GM19452 (cell line): Measurements from ENCODE around the gene OAT.

ENCODE experiments used
- ATAC-seq: cut with Tn5 transposase; IDR thresholded peaks from one replicate; pipeline ENCODE4 v1.9.1; 2021; ENCODE audit not compliant: unreplicated experiment

OAT gene

GRCh38 chr10:124403548-124403947, 15.2 kb downstream of the OAT start:
- ATAC-seq: peak; percentile 93

GRCh38 chr10:124402273-124402672, 16.4 kb downstream of the OAT start:
- ATAC-seq: no peak

GRCh38 chr10:124401633-124402032, 17.1 kb downstream of the OAT start:
- ATAC-seq: no peak

DNA sequence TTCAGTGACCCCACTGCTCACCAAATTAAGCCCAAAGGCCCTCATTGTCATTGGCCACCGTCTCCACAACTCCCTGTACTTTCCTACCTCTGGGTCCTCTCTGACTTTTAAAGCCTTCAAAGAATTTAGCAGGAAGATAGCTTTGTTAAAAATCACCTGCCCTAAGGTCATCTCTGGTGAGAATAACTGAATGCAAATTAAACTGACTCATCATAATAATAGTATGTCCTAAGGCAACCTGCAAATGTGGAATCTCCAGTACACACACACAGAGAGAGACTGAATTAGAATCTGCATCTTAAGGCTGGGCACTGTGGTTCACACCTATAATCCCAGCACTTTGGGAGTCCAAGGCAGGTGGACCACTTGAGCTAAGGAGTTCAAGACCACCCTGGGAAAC, 24.1 kb downstream of the OAT start:
- ATAC-seq: no peak

DNA sequence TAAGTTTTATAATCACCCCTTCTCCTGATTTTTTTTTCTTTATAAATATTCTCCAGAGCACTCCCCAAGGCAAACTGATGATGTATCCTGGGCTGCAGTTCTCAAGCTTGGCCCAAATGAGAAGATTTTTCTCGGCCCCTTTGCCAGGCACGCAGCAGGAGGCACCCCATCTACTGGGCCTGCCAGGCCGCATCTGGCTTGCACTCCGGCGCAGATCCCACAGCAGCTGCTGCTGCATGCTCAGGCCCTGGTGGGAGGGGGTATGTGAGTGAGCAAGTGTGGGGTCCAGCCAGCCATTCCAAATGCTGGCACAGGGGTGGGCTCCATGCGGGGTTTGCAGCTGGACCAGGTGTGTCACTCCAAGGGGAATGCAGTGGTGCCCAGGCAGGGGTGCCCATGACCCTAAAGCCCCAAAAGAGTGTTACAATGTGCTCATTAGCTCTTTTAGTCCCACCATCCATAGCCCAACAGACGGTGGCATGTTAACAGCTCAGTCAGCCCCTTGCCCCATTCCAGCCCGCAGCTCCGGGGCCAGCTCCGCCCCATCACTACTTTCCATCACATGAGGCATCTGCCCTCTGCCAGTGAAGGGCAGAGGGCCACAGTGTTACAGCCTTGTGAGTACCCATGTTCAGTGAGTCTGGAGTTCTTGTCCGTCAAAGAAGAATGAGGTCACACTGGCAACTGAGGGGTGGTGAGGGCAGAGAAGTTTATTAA, 25.9 kb downstream of the OAT start:
- no peak for ATAC-seq

DNA sequence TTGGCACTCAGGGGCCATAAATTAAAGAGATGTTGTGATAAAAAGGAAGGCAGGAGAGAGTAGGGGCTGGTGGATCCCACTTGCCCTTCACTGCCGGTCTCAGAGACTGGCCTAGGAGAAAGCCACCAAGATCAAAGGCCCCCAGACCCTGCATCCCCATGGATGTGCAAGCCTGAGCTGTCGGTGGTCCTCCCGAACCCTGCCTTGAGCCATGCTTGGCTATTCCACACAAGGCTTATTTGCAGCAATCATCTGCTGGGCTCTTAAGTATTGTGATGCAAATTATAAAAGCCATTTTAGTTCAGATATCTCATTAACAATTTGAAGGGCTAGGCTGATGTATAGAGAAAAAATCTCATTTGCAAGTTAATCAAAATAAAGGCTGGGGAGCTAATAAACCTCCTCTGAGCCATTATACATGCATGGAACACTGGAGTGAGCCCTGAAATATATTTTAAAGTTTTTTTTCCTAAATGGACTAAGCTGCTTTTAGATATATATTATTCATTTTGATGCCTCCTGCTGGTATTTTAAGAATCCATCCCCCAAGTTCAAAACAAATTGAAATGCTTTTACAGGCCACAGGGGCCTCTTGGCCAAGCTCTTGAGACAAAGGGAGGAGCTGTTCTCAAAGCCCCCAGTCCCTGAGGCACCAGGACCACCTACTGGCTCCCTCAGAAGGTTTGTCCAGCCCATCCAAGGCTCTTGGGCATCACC, 28.1 kb downstream of the OAT start:
- ATAC-seq: no peak

DNA sequence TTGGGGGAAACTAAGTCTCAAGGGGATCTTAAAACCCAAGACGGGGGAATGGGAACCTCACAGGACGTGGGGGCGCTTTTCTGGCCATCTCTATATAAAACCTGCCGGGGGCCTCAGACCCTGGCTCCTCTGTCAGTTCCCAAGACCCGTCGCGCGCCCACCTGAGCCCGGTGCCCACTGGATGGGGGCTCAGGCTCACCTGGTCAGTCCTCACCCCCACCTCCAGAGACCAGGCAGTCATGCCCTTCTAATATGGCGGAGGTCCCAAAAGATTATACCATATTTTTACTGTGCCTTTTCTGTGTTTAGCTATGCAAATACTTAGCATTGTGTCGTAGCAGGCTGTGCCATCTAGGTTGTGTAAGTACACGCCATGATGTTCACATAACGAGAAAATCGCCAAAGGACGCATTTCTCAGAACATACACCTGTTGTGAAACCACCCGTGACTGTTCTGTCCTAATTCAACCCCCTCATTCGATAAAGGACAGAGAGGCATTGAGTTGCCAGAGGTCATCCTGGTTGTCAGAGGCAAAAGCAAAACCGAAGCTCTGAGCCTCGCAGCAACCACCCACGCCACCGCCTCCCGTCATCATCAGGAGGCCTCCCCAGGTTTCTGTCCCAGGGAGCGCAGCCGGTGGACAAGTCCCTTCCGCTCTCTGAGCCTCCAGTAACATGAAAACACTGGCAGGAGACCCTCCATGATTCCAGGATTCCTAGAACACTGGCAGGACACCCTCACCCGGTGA, 28.9 kb downstream of the OAT start:
- ATAC-seq: no peak

- peak; percentile 96 for ATAC-seq
Measured at GRCh38 chr10:124388823-124389612, 29.7 kb downstream of the OAT start.

DNA sequence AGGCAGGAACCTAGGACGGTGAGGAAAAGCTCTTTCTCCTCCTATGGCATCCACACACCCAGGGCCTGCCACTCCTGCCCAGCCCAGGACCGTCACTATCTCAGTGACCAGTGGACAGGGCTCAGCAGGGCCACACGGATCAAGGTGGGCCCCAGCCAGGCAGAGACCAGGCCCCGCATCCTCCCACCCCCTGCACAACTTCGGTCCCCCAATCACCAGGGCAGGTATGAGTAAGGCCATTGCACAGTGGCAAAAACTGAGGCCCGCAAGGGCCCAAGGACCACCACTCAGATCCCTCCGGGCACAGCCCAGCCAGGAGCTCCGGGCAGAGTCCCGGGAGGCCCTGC, 30.3 kb downstream of the OAT start:
- ATAC-seq: no peak

DNA sequence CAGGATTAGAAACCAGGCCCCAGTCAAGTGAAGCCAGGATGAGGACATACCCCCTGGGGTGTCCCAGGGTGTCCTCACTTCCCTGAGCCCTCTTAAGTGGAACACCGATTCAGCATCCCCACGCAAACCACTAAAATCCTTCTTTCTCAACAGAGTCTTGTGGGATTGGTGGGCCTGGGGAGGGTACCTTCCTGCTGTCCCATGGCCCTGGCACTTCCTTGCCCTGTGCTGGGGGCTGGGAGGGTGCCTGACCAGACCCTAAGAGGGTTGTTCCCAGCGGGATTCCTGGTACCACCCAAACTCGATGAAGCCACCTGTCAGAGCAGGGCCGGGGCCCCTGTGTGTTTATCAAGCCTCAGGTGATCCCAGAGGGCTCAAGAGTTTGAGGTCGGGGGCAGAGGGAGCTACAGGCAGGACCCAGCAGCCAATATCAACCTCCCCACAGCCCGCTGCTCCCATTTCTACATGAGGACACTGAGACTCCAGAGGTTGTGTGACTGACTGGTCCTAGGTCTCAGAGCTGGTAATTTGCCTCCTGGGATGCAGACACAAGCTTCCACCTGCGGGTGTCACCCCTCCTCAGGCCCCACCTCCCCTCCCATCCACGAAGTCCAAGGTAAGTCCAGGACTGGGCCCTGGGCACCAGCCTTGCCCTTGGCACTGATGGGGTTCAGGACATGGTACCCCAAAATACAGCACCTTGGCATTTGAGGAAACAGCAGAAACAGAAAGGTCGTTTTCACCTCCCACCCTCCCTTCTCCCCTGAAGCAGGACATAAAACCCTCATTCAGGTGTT, 31.4 kb downstream of the OAT start:
- ATAC-seq: no peak

DNA sequence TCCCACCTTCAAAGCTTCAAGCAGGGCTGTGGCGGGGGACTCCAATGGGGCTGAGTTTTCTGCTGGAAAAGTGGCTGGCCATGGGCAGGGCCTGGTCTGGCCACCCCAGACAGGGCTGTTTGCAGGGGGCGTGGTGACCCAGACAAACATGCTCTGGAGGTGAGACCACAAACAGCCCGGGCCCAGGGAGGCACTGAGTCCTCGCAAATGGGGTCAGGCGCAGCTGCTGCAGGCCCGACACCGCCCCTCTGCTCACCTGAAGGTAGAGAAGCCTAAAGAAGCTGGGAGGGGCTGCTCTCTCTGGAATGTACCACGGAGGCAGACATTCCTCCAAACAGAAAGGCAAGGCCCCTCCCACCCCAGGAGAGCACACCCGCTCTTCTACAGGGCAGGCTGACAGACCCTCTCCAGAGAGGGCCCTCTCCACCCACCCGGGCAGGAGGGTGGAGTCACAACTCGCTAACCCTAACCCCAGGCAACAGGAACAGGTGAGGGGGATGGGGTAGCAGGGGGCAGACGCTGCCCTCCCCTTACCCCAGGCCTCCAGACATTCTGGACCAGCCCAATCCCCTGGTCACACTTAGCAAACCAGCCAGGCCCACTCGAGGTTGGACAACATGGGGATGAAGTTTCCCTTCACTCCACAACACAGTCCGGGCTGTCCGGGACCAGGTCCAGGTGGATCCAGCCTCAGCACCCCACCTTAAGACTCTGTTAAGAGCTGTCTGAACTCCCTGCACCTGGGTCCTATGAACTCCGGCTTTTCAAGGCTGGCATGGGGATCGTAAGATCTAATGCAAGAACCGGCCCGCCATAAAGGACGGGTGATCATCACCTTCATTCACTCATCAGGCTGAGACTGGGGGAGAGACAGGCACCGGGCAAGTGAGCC, 32.3 kb downstream of the OAT start:
- no peak for ATAC-seq

GRCh38 chr10:124385627-124386185, 33.0 kb downstream of the OAT start:
- no peak for ATAC-seq

- no peak for ATAC-seq
Measured at GRCh38 chr10:124384591-124385190, 34.0 kb downstream of the OAT start.

GRCh38 chr10:124384172-124384571, 34.6 kb downstream of the OAT start:
- ATAC-seq: no peak

DNA sequence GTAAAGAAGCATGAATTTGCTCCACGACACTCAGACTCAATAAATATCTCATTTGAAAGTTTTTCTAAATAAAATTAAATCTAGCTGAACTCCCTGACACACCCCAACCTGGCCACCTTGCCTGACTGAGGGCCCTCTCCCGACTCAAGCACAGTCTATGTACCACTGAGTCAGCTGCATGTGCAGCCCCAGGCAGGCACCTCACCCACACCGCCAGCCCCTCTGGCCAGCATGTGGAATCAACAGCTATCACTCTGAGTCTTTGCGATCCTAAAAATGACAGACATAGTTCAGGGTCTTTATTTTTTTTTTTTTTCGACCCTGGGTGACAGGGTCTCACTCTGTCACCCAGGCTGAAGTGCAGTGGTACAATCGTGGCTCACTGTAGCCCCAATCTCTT, 35.2 kb downstream of the OAT start:
- ATAC-seq: no peak

DNA sequence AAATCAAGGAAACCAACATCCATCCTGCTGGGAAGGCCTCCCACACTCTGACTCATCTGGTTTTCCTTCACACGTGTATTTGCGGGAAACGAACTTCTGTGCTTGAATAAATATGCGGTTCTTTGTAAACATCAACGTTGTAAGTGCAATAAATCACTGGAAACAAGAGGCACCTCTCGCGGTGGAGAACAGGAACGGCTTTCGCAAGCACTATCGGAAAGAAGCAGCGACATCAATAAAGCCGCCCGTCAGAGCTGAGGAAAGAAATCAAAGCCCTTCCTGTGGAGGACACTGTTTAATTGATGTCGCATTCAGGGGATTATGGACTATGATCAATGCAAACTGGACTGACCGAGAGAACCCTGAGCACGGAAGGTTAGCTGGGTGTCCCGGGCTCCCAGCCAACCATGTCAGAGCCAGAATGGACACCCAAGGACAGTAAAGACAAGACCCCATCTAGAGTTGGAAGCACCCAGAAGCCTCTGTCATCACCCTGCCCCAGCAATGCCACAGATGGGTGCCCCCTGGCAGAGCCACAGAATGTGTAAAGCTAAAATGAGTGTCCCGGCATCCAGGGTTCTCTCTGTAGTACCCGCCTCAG, 37.6 kb downstream of the OAT start:
- no peak for ATAC-seq

GRCh38 chr10:124380256-124380995, 38.3 kb downstream of the OAT start:
- ATAC-seq: no peak
